ENCODE measurements around the gene POLR3E.

The POLR3E gene

DNA sequence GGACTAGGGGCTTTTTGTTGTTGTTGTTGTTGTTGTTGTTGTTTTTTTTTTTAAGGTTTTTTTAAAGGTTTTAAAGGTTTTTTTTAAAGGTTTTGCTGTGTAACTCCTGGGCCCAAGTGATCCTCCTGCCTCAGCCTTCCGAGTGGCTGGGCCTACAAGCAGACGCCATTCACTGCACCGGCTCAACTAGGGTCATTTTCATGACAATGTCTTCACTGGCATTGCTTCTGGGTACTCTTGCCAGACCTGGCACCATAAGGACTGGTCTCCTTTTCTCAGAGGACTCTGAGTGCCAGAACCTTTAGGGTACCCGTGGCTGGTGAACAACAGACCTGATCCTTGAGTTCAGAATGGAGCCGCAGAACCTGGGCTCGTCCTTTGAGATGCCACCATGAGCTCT, 20.4 kb downstream of the POLR3E start:
- no peak for DNase-seq

- DNase-seq, result no peak
Observed at GRCh38 chr16:22318690-22319358, 21.6 kb downstream of the POLR3E start.

DNA sequence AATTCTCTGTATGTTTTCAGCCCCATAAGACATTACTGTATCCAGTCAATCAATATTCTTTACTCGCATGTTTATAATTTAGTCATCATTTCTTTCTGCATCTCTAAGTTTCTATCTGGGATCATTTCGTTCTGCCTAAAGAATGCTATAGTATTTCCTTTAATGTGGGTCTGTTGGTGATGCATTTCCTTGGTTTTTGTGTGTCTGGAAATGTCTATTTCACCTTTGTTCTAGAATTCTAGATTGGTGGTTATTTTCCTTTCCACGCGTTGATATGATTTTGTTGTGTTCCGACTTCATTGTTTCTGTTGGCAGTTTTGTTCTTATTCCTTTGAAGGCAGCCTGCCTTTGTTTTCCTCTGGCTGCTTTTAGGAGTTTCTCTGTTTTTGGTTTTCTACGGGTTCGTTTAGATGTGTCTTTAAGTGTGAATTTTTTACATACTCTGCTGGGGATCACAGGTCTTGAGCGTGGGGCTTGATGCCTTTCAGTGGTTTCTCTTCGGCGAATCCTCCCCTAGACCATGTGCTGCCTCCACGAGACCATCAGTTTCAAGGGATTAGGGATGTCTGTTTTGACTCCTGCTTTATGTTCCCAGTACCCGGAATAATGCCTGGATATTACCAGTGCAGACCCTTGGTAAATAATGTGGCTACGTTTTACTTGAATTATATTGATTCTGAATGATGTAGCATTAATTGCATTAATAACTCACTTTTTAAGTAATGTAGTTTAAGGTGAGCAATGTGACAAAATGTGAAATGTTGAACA, 23.5 kb downstream of the POLR3E start:
- no peak for DNase-seq

- peak; percentile 76 for DNase-seq
Observed at GRCh38 chr16:22321340-22322001, 24.3 kb downstream of the POLR3E start.

DNA sequence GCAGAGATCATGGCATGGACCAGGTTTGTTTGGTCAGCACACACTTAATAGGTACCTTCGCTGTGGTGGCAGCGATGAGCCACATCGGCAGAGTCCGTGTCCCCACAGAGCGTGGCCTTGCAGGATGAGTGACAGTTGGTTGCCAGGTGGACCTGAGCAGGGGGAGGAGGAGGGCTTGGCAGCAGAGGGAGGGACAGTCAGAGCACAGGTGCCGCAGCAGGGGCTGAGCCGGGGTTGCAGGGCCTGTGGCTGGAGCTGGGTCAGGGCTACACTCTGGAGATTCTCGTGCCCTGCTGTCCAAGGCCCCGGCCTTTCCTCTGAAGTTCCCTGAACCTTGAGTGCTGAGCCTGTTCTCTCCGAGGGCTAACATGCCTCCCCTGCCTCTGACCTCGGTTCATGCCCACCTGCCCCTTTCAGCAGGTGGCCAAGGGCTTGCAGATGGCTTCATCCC, 24.8 kb downstream of the POLR3E start:
- no peak for DNase-seq

DNA sequence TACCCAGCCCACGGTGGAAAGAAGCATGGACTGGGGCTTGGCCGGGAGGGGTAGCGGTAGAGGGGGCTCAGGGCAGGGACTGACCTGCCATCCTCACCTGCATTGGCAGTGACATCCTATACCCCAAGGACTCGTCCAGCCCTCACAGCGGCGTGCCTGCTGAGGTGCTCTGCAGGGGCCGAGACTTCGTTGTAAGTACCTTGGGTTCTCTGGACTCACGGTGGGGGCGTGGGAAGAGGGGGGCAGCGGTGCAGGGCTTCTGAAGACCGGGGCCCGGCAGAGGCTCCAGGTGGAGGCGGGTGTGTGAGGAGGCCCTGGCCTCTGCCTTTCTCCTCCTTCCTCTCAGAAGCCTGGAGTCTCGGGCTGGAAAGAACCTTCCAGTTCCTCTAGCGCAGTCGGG, 25.5 kb downstream of the POLR3E start:
- DNase-seq, result no peak

- no peak for DNase-seq
Observed at GRCh38 chr16:22323173-22323958, 26.2 kb downstream of the POLR3E start.

DNA sequence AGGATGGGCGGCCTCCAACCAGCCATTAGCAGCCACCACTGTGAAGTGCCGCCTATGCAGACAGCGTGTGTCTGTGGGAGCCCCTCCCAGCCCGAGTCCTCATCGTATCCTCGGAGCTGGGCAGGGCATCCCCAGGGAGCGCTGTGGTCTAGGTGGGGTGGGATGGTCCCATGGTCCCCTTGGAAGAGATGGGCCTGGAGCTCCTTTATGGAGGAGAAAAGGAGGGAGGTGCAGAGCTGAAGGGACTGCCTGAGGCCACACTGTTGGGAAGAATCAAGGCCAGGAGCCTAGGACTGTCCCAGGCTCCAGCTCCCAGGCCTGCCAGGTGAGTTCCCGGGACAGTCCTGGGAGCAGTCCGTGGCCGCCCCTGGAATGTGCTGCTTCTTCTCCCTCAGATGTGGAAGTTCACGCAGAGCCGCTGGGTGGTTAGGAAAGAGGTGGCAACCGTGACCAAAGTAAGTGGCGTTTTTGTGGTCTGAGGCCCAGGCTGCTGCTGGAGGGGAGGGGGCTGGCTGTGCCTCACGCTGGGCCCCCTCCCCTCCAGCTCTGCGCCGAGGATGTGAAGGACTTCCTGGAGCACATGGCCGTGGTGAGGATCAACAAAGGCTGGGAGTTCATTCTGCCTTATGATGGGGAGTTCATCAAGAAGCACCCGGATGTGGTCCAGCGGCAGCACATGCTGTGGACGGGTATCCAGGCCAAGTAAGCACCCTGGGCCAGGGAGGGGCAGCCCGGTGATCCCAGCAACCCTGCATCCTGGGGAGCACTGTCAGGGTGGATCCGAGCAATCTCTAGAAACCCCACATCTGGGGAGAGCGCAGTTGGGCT, 27.0 kb downstream of the POLR3E start:
- DNase-seq, result no peak

DNA sequence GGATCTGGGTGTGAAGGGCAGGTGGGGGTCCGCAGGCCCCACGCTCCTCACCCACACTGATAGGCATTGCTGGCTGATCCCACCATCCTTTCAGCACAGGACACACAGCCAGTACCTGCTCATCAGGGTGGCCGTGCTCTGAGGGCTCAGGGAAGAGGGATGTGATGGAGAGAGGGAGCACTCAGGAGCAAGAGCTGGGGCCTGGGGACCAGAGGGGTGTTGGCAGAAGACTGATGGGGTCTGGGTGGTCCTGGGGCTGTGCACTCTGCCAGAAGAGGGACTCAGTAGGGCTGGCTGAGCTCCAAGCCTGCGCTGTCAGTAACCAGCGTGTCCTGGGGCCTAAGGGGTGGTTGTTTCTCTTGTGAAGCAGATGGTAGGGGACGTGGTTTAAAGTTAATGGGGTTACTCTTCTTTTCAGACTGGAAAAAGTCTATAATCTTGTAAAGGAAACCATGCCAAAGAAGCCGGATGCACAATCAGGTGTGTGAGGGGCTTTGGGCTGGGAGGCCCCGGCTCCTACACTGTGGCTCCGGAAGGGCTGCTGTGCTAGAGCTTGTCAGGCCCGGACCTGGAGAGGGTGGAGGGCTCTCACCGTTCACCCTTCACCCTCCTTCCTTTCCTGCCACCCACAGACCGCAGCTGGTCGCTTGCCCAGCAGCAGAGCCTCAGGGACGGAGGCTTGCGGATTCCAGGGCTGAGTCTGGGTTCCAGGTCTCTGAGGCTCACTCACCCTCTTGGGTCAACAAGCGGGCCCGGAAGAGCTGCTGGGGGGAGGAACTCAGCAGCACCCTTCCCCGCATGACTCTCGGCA, 27.8 kb downstream of the POLR3E start:
- DNase-seq, result no peak

- DNase-seq, result no peak
Observed at GRCh38 chr16:22325598-22326368, 28.6 kb downstream of the POLR3E start.

GRCh38 chr16:22326369-22326652, 29.1 kb downstream of the POLR3E start:
- DNase-seq, result no peak

DNA sequence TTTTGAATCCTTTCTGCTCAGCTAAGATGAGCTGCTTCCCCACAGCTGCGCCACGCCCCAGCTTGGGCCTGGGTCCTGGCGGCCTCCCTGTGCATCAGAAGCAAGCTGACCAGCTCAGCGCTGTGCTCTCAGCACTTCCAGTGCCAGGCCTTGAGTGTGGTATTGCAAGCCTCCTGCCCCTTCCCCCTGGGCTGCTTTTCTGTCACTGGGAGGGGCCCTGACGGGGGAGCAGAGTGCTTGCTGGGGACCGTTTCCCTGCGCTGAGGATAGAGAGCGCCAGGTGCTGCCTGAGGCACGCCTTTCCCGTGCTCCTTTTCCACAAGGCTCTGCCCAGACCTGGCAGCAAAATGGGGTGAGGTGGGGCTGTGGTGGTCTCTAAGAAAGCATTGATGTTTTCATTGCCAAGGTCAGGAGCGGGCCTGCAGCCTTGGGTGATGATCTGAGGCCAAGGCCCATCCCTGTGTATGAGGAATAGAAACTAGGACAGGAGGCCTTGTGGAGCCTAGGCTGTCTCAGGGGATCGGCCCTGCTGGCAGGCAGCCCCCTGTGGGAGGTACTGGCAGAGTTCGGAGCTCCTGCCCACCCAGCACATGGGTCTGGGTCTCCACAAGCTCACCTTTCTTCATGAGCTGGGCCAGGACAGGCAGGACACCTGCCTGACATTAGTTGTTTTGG, 29.7 kb downstream of the POLR3E start:
- no peak for DNase-seq

DNA sequence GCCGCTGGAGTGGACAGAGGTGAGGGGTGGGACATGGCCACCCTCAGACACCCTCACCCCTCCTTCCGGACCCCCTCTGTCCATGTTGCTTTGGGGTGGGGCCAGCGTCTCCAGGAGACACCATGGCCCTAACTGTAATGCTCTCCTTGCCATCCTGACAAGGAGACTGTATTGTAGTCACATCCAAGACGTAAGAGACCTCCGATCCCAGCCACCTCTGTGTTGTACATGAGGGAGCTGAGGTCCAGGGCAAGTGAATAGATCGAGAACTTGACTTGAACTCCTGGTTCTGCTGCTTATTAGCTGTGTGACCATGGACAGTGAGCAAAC, 30.2 kb downstream of the POLR3E start:
- no peak for DNase-seq

GRCh38 chr16:22328081-22328725, 31.0 kb downstream of the POLR3E start:
- no peak for DNase-seq

DNA sequence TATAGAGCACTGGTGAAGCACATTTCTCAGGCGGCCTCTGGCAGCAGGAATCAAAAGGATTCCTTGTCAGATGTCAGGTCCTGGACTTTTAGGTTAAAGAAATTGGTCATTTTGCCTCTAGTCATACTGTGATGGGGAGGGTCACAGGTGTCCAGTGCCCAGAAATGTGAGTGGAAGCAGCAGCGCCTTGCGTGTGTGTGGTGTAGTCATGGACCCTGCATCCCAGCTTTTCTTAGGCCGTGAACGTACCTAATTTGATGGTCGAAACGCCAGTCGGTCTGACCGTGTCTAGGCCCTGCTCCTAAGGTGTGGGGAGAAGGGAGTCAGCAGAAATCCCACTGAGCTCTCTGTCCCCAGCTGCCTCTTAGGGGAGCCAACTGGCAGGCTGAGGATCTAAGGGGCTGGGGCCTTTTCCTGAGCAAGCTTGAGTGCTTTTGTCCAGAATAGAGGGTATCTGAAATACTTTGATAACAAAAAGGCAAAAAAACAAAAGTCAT, 32.0 kb downstream of the POLR3E start:
- no peak for DNase-seq

GRCh38 chr16:22330326-22330725, 33.1 kb downstream of the POLR3E start:
- no peak for DNase-seq

GRCh38 chr16:22333457-22333994, 36.3 kb downstream of the POLR3E start:
- no peak for DNase-seq

DNA sequence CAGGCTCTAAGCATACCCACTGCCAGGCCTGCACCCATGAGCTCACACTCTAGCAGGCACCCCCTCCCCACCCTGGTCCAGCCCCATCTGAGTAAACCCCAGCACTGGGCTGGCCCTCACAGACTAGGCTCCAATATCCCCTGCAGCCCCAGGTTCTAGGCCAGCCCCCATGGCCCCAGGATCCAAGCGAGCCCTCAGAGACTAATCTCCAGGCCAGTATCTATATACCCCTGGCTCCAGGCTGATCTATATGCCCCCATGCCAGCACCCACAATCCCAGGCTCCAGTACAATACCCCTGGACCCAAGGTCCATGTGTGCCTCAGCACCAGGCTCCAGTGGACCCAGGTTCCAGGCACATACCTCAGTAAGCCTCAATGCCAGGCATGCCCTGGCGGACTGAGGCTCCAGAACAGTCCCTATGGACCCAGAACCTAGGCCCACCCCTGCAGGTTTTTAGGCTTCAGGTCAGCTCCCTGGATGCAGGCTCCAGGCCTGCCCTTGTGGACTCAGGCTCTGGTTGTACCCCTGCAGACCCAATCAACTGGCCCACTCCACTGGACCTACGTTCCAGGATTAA, 38.5 kb downstream of the POLR3E start:
- DNase-seq, result no peak

DNA sequence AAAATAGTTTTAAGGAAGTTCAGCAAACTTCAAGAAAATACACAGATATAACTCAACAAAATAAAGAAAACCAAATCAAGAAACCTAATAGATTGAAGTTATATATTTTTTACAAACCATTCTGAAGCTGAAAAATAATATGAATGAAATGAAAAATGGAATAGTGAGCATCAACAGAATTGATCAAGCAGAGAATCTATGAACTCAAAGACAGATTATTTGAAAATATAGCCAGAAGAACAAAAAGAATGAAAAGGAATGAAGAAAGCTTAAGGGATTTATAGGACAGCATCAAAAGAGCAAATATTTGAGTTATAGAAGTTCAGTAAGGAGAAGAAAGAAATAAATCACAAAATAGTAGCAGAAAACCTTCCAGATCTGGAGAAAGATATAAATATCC, 39.4 kb downstream of the POLR3E start:
- DNase-seq, result no peak

Data from NCI-H146 (cell line).